Measurements from ENCODE around the gene EPB41L2. TPM values are rescaled to one million over a fixed set of nuclear protein-coding genes. Genes with fewer than 3 reads are reported as not detected.

Gene EPB41L2
- total RNA-seq, 1 experiment from 2014 or later: 74.8 TPM

DNA sequence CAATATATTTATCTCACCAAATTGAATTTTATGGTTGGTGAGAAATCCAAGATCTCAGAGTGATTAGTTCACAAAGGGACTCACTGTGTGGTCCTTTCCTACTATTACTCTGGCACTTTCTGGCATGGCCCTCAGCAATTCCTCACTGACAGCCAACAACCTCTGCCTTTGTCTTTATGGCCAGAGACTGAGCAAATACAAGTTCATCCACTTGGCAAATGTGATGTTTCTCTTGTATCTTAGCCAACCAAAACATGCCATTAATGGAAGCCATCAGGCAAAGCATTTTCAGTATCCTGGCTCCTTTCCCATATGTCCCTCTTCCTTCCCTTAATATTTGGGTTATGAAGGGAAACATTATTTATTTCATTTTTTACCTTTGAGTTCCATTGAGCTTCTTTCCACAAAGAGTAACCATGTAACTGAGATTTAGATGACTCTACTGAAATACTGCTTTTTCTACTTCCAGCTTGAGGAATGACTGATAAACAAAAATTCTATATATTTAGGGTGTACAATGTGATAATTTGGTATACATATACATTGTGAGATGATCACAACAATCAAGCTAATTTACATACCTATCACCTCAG, 266.6 kb downstream of the EPB41L2 start:
- no peak for DNase-seq (ENCODE audit: low read depth, low spot score)
- BruUV-seq (replicated peaks): no TSS peak

GRCh38 chr6:130794738-130795137, 268.3 kb downstream of the EPB41L2 start:
- no peaks in the 10 kb centered on the region for H3K9me3 ChIP-seq (ENCODE audit: control insufficient read depth in 1 of 2, insufficient read depth in 1 of 2, low read depth in 1 of 2, low read length in 2 of 2)
- no peak overlapping the region for H3K4me2 ChIP-seq (ENCODE audit: low read length)
- H3K4me3 ChIP-seq (replicated peaks in 1 of 2; ENCODE audit: low read depth in 1 of 2, low read length in 2 of 2): no peak overlapping the region
- no peak overlapping the region for H3K27ac ChIP-seq (ENCODE audit: low read depth, low read length)
- intact Hi-C loops (cut with micrococcal nuclease): no loop called here
- RAD21 ChIA-PET (ENCODE audit: low non-redundant PET in 1 of 2, low total read pairs in 2 of 2, uncharacterized antibody in 2 of 2, unreplicated experiment in 2 of 2): no interaction called here
- H3K9me2 ChIP-seq (ENCODE audit: insufficient read depth): no peaks in the 10 kb centered on the region
- DNase-seq (ENCODE audit: low read depth, low spot score): no peak
- POLR2A ChIA-PET: no interaction called here
- CTCF ChIA-PET: no interaction called here
- no peaks in the 10 kb centered on the region for H3K27me3 ChIP-seq (ENCODE audit: insufficient read depth, low read length)
- no TSS peak for BruUV-seq (replicated peaks)
- H3K36me3 ChIP-seq (ENCODE audit: control insufficient read depth in 1 of 2, insufficient read depth in 2 of 2, low read length in 2 of 2): no peaks in the 10 kb centered on the region
- no peaks in the 10 kb centered on the region for H3K79me2 ChIP-seq (ENCODE audit: insufficient read depth, low read length)
- ATAC-seq: no peak
- no peaks in the 10 kb centered on the region; a peak in 1 of 4 replicates for H3K4me1 ChIP-seq (ENCODE audit: control insufficient read depth in 1 of 2, insufficient read depth in 2 of 2, low read length in 2 of 2)
- H2AFZ ChIP-seq (ENCODE audit: low read depth, low read length, poor library complexity, severe bottlenecking): no peak overlapping the region
- H3K9ac ChIP-seq (ENCODE audit: low read length): no peak overlapping the region
- H4K20me1 ChIP-seq (ENCODE audit: insufficient read depth): no peaks in the 10 kb centered on the region
- no peak for TF ChIP-seq POLR2A (IDR thresholded peaks at IDR 0.05; ENCODE audit: borderline replicate concordance, extremely low read depth, insufficient read depth, insufficient read length)
- TF ChIP-seq EZH2phosphoT487 (IDR thresholded peaks at IDR 0.05; ENCODE audit: borderline replicate concordance): no peak
- TF ChIP-seq ATF3 (IDR thresholded peaks at IDR 0.05): no peak
- TF ChIP-seq CBX3 (IDR thresholded peaks at IDR 0.05; ENCODE audit: low read depth): no peak
- TF ChIP-seq MAX (IDR thresholded peaks at IDR 0.05): no peak

More for the DNA sequence above, 266.6 kb downstream of the EPB41L2 start:
- TF ChIP-seq SP1 (IDR thresholded peaks at IDR 0.05; ENCODE audit: low read depth): 0 out of 2 replicates have a peak, but pooled peaks have one; percentile 15
- no peak for TF ChIP-seq CEBPB (IDR thresholded peaks at IDR 0.05; ENCODE audit: low read depth)
- no peaks in the 10 kb centered on the region for H4K20me1 ChIP-seq (ENCODE audit: insufficient read depth)
- H2AFZ ChIP-seq (ENCODE audit: low read depth, low read length, poor library complexity, severe bottlenecking): no peak overlapping the region
- H3K79me2 ChIP-seq (ENCODE audit: insufficient read depth, low read length): no peaks in the 10 kb centered on the region
- ATAC-seq: peak; percentile 50; the same call in 1 of the 2 replicates
- POLR2A ChIA-PET: no interaction called here
- CTCF ChIA-PET: no interaction called here
- no peak overlapping the region for H3K27ac ChIP-seq (ENCODE audit: low read depth, low read length)
- RAD21 ChIA-PET (ENCODE audit: low non-redundant PET in 1 of 2, low total read pairs in 2 of 2, uncharacterized antibody in 2 of 2, unreplicated experiment in 2 of 2): no interaction called here
- no peaks in the 10 kb centered on the region for H3K9me3 ChIP-seq (ENCODE audit: control insufficient read depth in 1 of 2, insufficient read depth in 1 of 2, low read depth in 1 of 2, low read length in 2 of 2)
- intact Hi-C loops (cut with micrococcal nuclease): no loop called here
- H3K4me1 ChIP-seq (ENCODE audit: control insufficient read depth in 1 of 2, insufficient read depth in 2 of 2, low read length in 2 of 2): no peaks in the 10 kb centered on the region; a peak in 1 of 4 replicates
- no peak overlapping the region for H3K4me2 ChIP-seq (ENCODE audit: low read length)
- H3K9me2 ChIP-seq (ENCODE audit: insufficient read depth): no peaks in the 10 kb centered on the region
- H3K36me3 ChIP-seq (ENCODE audit: control insufficient read depth in 1 of 2, insufficient read depth in 2 of 2, low read length in 2 of 2): no peaks in the 10 kb centered on the region
- no peak overlapping the region for H3K9ac ChIP-seq (ENCODE audit: low read length)
- H3K4me3 ChIP-seq (replicated peaks in 1 of 2; ENCODE audit: low read depth in 1 of 2, low read length in 2 of 2): no peak overlapping the region
- no peaks in the 10 kb centered on the region for H3K27me3 ChIP-seq (ENCODE audit: insufficient read depth, low read length)
